Osteoblast (primary cell): Measurements from ENCODE around the gene MASP1. TPM values are rescaled to one million over a fixed set of nuclear protein-coding genes. Genes with fewer than 3 reads are reported as not detected.

ENCODE experiments used
- DNase-seq: peaks from one replicate; pipeline ENCODE4 v3.0.0; 2011; ENCODE audit warnings: low spot score, mixed read lengths; ENCODE audit not compliant: insufficient read length; ENCODE audit errors: missing footprints
- H2AFZ ChIP-seq: 2 replicates; pipeline ENCODE4 v1.6.0; 2011; ENCODE audit warnings: mild to moderate bottlenecking, low read length
- H3K27ac ChIP-seq: 2 replicates; pipeline ENCODE4 v1.5.1; 2011; ENCODE audit warnings: mild to moderate bottlenecking, low read depth, low read length, moderate library complexity
- H3K27me3 ChIP-seq: 2 replicates; pipeline ENCODE4 v1.6.0; 2012; ENCODE audit warnings: mild to moderate bottlenecking, control low read depth, inconsistent platforms, low read length, moderate library complexity; ENCODE audit not compliant: insufficient read depth
- H3K36me3 ChIP-seq: 2 replicates; pipeline ENCODE4 v1.5.1; 2011; ENCODE audit warnings: mild to moderate bottlenecking, low read length, control low read depth, moderate library complexity; ENCODE audit not compliant: insufficient read depth
- H3K4me1 ChIP-seq: 2 replicates; pipeline ENCODE4 v1.5.1; 2011; ENCODE audit warnings: mild to moderate bottlenecking, low read length, control low read depth, moderate library complexity; ENCODE audit not compliant: insufficient read depth
- H3K4me2 ChIP-seq: 2 replicates; pipeline ENCODE4 v1.6.0; 2011; ENCODE audit warnings: mild to moderate bottlenecking, low read length; ENCODE audit not compliant: insufficient read depth
- H3K4me3 ChIP-seq: fragments of 200-600 bp; sonication (generic); 3 replicates; pipeline ENCODE4 v1.5.1; 2012; ENCODE audit warnings: mild to moderate bottlenecking, low read length, inconsistent platforms; ENCODE audit not compliant: insufficient read depth
- H3K79me2 ChIP-seq: 2 replicates; pipeline ENCODE4 v1.6.0; 2012; ENCODE audit warnings: mild to moderate bottlenecking, low read length, control low read depth, inconsistent platforms; ENCODE audit not compliant: insufficient read depth
- H3K9me3 ChIP-seq: 2 replicates; pipeline ENCODE4 v1.5.1; 2011; ENCODE audit warnings: low read depth, low read length, control low read depth
- H4K20me1 ChIP-seq: 2 replicates; pipeline ENCODE4 v1.6.0; 2012; ENCODE audit warnings: mild to moderate bottlenecking, low read length, control low read depth; ENCODE audit not compliant: insufficient read depth
- total RNA-seq: library from RNA; depleted of rRNA; stranded (reverse); fragments of >200 nt; gene quantifications from 2 replicates; pipeline ENCODE4 v1.2.3, GENCODE V29; 2012
- TF ChIP-seq, protein P1 (sequence below): IDR thresholded peaks from 2 replicates; pipeline ENCODE4 v1.5.1; 2011; ENCODE audit warnings: mild to moderate bottlenecking, low read depth, low read length, moderate library complexity; ENCODE audit errors: extremely low read depth

MASP1 gene
- total RNA-seq, 1 donor: 1.4 TPM

DNA sequence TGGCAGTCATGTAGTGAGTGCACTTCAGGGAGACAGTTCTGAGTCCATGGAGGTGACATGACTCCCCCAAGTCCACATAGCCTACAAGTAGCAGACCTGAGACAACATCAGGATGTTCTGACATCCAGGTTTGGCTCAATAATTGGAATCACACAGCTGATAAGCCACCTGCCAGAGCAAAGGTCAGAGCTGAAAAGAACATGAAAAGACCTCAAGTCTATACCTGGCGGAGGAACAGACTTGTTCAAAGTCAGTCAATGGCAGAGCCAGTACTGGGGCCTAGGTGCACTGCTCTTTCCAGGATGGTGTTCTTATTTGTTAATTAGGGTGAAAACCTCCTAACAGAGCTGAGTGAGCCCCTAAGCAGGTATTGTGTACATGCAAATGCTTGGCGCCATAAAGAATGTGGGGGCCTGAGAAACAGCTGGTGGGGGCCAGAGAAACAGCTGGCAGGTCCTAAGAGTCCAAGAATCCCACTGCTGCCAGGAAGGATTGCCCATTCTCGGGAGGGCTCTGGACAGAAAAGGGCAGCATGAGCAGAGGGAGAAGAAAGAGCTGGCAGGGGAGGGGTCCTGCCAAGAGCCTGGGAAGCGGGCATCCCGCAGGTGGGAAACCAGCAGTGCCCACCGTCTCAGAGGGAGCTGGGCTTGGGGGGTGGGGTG is 17.1 kb downstream of the MASP1 start:
- no peaks in the 10 kb centered on the region for H3K79me2 ChIP-seq
- no peak overlapping the region for H3K4me3 ChIP-seq
- H3K4me2 ChIP-seq: no peak overlapping the region
- H3K27ac ChIP-seq: no peak overlapping the region
- peaks cover 4% of the 10 kb centered on the region for H3K27me3 ChIP-seq
- TF ChIP-seq, protein P1, sequence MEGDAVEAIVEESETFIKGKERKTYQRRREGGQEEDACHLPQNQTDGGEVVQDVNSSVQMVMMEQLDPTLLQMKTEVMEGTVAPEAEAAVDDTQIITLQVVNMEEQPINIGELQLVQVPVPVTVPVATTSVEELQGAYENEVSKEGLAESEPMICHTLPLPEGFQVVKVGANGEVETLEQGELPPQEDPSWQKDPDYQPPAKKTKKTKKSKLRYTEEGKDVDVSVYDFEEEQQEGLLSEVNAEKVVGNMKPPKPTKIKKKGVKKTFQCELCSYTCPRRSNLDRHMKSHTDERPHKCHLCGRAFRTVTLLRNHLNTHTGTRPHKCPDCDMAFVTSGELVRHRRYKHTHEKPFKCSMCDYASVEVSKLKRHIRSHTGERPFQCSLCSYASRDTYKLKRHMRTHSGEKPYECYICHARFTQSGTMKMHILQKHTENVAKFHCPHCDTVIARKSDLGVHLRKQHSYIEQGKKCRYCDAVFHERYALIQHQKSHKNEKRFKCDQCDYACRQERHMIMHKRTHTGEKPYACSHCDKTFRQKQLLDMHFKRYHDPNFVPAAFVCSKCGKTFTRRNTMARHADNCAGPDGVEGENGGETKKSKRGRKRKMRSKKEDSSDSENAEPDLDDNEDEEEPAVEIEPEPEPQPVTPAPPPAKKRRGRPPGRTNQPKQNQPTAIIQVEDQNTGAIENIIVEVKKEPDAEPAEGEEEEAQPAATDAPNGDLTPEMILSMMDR: no peak
- H4K20me1 ChIP-seq: no peaks in the 10 kb centered on the region
- no peak for DNase-seq
- no peaks in the 10 kb centered on the region for H3K4me1 ChIP-seq
- no peaks in the 10 kb centered on the region for H3K9me3 ChIP-seq
- H3K36me3 ChIP-seq: no peaks in the 10 kb centered on the region
- no peak overlapping the region for H2AFZ ChIP-seq

DNA sequence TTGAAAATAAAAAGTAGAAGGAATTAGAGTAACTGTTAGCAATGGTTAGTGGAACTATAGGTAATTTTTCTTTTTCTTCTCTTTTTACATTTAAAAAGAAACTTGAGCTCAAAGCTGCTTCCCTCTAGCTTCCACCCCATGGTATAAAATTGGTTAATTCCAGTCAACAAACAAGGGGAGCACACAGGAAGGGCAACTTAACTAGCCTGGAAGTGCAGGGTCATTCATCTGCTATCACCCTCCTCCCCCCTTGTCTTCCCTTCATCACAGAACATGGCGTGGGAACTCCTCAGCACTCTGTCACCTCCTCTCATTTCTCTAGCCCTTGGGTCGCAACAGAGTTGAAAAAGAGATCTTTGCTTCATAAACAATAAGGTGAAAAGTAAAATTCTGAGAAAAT is 20.0 kb downstream of the MASP1 start:
- H3K4me1 ChIP-seq: no peaks in the 10 kb centered on the region
- no peak overlapping the region for H2AFZ ChIP-seq
- no peak overlapping the region for H3K4me3 ChIP-seq
- H3K36me3 ChIP-seq: no peaks in the 10 kb centered on the region
- no peak for DNase-seq
- H3K9me3 ChIP-seq: no peaks in the 10 kb centered on the region
- H3K4me2 ChIP-seq: no peak overlapping the region
- no peaks in the 10 kb centered on the region for H4K20me1 ChIP-seq
- H3K79me2 ChIP-seq: no peaks in the 10 kb centered on the region
- H3K27ac ChIP-seq: no peak overlapping the region
- no peaks in the 10 kb centered on the region for H3K27me3 ChIP-seq
- TF ChIP-seq, protein P1: no peak

DNA sequence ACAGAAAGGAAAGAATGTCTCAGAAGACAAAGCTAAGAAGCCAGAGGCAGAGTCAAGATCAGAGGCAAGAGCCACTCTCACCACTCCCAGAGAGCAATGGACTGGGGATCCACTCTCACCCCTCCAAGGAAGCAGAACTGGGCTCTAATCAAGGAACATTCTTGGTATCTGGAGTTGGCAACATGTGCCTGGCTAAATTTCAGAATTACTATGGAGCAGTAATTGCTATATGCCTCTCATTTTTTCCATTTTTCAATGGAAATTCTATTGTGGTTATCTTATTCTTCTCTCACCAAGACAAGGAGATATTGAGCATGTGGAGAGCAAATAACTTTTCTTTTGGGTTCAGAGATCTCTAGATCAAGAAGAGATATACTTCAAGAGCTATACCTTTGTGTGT is 22.1 kb downstream of the MASP1 start:
- Histone ChIP-seq H3K4me1 (peaks cover 10% of the 10 kb centered on the region), H3K79me2 (no peaks in the 10 kb centered on the region), H3K9me3 (no peaks in the 10 kb centered on the region), H3K4me2 (no peak overlapping the region), H2AFZ (no peak overlapping the region), H3K4me3 (no peak overlapping the region), H3K36me3 (no peaks in the 10 kb centered on the region), H3K27ac (no peak overlapping the region), H3K27me3 (no peaks in the 10 kb centered on the region), H4K20me1 (no peaks in the 10 kb centered on the region)
- no peak for DNase-seq
- TF ChIP-seq, protein P1: no peak

DNA sequence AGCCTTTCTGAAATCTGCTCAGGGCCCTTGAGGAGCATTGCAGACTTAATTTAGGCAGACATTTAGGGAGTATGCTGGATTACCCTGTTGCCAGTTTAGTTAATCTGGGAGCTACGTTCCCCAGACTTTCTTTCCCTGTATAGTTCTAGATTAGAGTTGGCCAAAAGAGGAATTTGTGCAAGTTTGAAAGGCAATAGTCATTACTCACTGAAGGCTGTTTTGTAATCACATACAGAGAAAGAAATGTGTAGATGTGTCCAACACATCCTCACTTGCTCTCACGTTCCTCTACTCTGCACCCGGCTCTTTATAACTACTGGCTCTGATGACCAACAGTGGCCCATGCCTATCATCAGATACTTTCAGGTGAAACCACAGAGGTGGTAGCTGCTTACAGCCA is 24.2 kb downstream of the MASP1 start:
- H3K27ac ChIP-seq: no peak overlapping the region
- no peaks in the 10 kb centered on the region for H3K27me3 ChIP-seq
- TF ChIP-seq, protein P1: no peak
- H3K79me2 ChIP-seq: no peaks in the 10 kb centered on the region
- DNase-seq: no peak
- no peak overlapping the region for H3K4me2 ChIP-seq
- H4K20me1 ChIP-seq: no peaks in the 10 kb centered on the region
- H3K4me3 ChIP-seq: no peak overlapping the region
- no peaks in the 10 kb centered on the region for H3K36me3 ChIP-seq
- no peak overlapping the region for H2AFZ ChIP-seq
- peaks cover 22% of the 10 kb centered on the region for H3K4me1 ChIP-seq
- no peaks in the 10 kb centered on the region for H3K9me3 ChIP-seq
